ENCODE results near the gene PLA2G2D. TPM values are rescaled to one million over a fixed set of nuclear protein-coding genes. Genes with fewer than 3 reads are reported as not detected.

The PLA2G2D gene
- polyA plus RNA-seq, 6 donors from 2014 or later = 3.2 to 5.1 (median 4.0) TPM

DNA sequence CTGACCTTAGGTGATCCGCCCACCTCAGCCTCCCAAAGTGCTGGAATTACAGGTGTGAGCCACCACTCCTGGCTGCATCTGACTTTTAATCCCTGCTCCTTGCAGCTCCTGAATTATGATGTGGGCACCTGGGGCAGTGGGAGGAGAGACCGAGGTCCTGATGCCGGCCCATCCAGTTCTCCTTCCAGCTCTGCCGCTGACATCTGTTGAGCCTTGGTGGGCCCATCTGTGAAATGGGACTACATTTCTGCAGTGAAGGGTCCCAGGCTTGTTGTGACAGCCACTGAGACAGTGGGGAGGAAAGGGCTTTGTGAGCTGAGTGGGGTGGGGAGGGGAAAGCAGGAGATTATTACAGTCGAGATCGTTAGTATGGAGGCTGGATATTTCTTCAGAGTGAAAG lies 31.6 kb upstream of the PLA2G2D start:
- Mint-ChIP-seq H3K36me3 (no peaks in the 10 kb centered on the region), H3K4me1 (peaks cover 10 to 12% (median 10%) of the 10 kb centered on the region in 3 donors), H3K4me3 (peak overlapping the region in 2 of 8 donors; percentile 6 to 8), H3K27me3 (peaks cover 0 to 11% (median 0%) of the 10 kb centered on the region in 3 donors), H3K27ac (peak overlapping the region in 1 of 6 donors; percentile 33), H3K9me3 (peaks cover 0 to under 1% (median 0%) of the 10 kb centered on the region in 7 donors)
- ATAC-seq (ENCODE audit: low read depth in 2 of 2) = no peak
- DNase-seq = no peak

- no peak overlapping the region for H3K4me3 Mint-ChIP-seq
- H3K27ac Mint-ChIP-seq = no peak overlapping the region
- H3K4me1 Mint-ChIP-seq = peaks cover 10 to 12% (median 10%) of the 10 kb centered on the region in 3 donors
- no peak for ATAC-seq (ENCODE audit: low read depth in 2 of 2)
- H3K27me3 Mint-ChIP-seq = peaks cover 0 to 11% (median 0%) of the 10 kb centered on the region in 3 donors
- no peaks in the 10 kb centered on the region for H3K9me3 Mint-ChIP-seq
- DNase-seq = no peak
- no peaks in the 10 kb centered on the region for H3K36me3 Mint-ChIP-seq
These were observed 31.0 kb upstream of the PLA2G2D start for GRCh38 chr1:20150326-20150705.

- peak overlapping the region in 1 of 8 donors; percentile 54 for H3K4me3 Mint-ChIP-seq
- H3K4me1 Mint-ChIP-seq = peaks cover 8 to 12% (median 10%) of the 10 kb centered on the region in 3 donors
- peaks cover 0 to 11% (median 0%) of the 10 kb centered on the region in 3 donors for H3K27me3 Mint-ChIP-seq
- DNase-seq (no peak), ATAC-seq (ENCODE audit: low read depth in 2 of 2) (no peak)
- H3K36me3 Mint-ChIP-seq = no peaks in the 10 kb centered on the region
- peak overlapping the region in 1 of 6 donors; percentile 20 for H3K27ac Mint-ChIP-seq
- no peaks in the 10 kb centered on the region for H3K9me3 Mint-ChIP-seq
These were observed 30.4 kb upstream of the PLA2G2D start for GRCh38 chr1:20149601-20150325.

- H3K27me3 Mint-ChIP-seq = peaks cover 0 to 11% (median 3%) of the 10 kb centered on the region in 3 donors
These were observed 29.5 kb upstream of the PLA2G2D start for GRCh38 chr1:20148571-20149500.

DNA sequence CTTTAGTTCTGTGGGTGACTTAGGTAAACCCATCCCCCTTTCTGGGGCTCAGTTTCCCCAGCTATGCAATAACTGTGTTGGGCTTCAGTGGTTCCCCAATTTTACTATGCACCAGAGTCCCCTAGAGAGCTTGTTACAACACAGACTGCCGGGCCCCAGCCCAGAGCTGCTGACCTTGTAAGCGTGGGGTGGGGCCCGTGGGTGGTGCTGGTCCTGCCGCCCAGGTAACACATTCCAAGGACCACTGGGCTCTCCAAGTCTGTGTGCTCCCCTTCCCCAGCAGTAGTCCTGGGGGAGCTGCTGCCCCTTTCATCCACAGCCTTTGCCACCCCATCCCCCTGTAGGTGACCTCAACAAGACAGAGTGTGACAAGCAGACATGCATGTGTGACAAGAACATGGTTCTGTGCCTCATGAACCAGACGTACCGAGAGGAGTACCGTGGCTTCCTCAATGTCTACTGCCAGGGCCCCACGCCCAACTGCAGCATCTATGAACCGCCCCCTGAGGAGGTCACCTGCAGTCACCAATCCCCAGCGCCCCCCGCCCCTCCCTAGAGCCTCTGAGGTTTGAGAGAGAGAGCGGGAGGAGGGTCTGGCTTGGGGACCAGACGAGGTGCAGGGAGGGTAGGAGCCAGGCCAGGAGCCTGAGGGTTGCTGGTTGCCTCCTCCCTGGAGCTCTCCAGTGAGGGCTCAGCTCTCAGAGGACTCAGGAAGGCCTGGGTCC lies 28.7 kb upstream of the PLA2G2D start:
- no peak overlapping the region for H3K4me3 Mint-ChIP-seq
- H3K36me3 Mint-ChIP-seq = no peaks in the 10 kb centered on the region
- H3K4me1 Mint-ChIP-seq = peaks cover 5 to 12% (median 7%) of the 10 kb centered on the region in 3 donors
- no peak for DNase-seq
- peaks cover 0 to 11% (median 5%) of the 10 kb centered on the region in 3 donors for H3K27me3 Mint-ChIP-seq
- no peak for ATAC-seq (ENCODE audit: low read depth in 2 of 2)
- no peak overlapping the region for H3K27ac Mint-ChIP-seq
- H3K9me3 Mint-ChIP-seq = no peaks in the 10 kb centered on the region

More at GRCh38 chr1:20148571-20149500, 29.5 kb upstream of the PLA2G2D start:
- peaks cover 5 to 12% (median 7%) of the 10 kb centered on the region in 3 donors for H3K4me1 Mint-ChIP-seq
- no peak overlapping the region for H3K4me3 Mint-ChIP-seq
- ATAC-seq (ENCODE audit: low read depth in 2 of 2) = no peak
- DNase-seq = no peak
- no peaks in the 10 kb centered on the region for H3K36me3 Mint-ChIP-seq
- no peaks in the 10 kb centered on the region for H3K9me3 Mint-ChIP-seq
- no peak overlapping the region for H3K27ac Mint-ChIP-seq

GRCh38 chr1:20143734-20144565 lies 24.6 kb upstream of the PLA2G2D start:
- no peaks in the 10 kb centered on the region for H3K9me3 Mint-ChIP-seq
- no peaks in the 10 kb centered on the region for H3K36me3 Mint-ChIP-seq
- peaks cover 0 to 14% (median 5%) of the 10 kb centered on the region in 3 donors for H3K4me1 Mint-ChIP-seq
- H3K4me3 Mint-ChIP-seq = no peak overlapping the region
- peaks cover 9 to 22% (median 16%) of the 10 kb centered on the region in 3 donors for H3K27me3 Mint-ChIP-seq
- peak overlapping the region in 1 of 6 donors; percentile 22 for H3K27ac Mint-ChIP-seq
- DNase-seq (no peak), ATAC-seq (ENCODE audit: low read depth in 2 of 2) (no peak)

GRCh38 chr1:20143318-20143717 lies 24.0 kb upstream of the PLA2G2D start:
- no peaks in the 10 kb centered on the region for H3K9me3 Mint-ChIP-seq

DNA sequence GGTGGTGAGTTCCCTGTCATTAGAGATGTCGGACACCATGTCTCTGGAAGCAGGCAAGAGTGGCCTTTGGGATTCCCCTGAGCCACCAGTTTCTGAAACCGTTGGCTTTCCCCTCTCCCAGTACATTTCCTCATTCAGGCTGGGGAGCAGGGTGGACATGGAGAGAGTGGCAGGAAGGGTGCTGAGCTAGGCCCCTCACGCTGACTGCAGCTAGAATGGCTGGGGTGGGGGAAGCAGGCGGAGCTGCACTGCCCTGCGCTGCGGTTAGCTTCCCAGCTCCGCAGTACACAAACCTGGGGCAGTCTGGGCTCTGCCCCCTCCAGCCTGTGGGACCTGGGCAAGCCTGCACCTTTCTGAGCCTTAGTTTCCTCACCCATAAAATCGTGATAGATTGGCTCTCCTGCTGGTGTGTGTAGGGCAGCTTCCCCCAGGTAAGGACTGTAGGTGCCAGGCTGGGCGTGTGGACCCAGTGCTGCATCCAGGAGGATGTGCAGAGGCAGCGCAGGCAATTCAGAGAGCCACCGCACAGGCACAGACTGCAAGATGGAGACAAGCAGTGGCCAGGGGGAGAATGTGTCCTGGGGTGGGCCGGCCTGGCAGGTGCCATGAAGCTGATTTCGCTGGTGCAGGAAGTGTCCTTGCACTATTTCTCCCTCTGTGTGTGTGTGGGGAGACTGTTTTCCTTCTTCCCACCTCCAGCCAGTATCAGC lies 22.8 kb upstream of the PLA2G2D start:
- H3K27ac Mint-ChIP-seq = peak overlapping the region in 1 of 6 donors; percentile 33

More at GRCh38 chr1:20143318-20143717, 24.0 kb upstream of the PLA2G2D start:
- H3K36me3 Mint-ChIP-seq = no peaks in the 10 kb centered on the region
- no peak overlapping the region for H3K4me3 Mint-ChIP-seq
- no peak for ATAC-seq (ENCODE audit: low read depth in 2 of 2)
- H3K4me1 Mint-ChIP-seq = peaks cover 0 to 18% (median 7%) of the 10 kb centered on the region in 3 donors
- no peak overlapping the region for H3K27ac Mint-ChIP-seq
- no peak for DNase-seq
- H3K27me3 Mint-ChIP-seq = peaks cover 9 to 28% (median 23%) of the 10 kb centered on the region in 3 donors

DNA sequence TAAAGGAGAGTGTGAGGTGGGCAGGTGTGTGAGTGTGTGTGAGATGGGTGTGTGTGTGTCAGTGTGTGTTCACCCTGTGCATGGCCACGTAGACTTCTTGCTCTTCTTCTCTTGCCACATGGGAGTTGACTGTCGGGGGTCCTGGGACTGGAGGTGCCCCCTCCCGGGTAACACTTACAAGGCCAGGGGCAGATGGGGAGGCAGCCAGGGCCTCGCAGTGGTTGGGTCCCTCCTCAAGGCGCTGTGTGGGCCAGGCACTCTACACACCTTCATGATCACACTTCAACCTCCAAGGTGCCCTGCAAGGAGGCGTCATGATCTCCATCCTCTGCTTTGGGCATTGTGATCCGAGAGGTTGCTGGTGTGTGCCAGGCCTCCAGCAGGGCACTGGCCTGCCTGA lies 22.1 kb upstream of the PLA2G2D start:
- H3K27me3 Mint-ChIP-seq = peaks cover 12 to 31% (median 27%) of the 10 kb centered on the region in 3 donors
- no peak for DNase-seq
- H3K4me1 Mint-ChIP-seq = peaks cover 0 to 18% (median 7%) of the 10 kb centered on the region in 3 donors
- H3K9me3 Mint-ChIP-seq = no peaks in the 10 kb centered on the region
- H3K36me3 Mint-ChIP-seq = no peaks in the 10 kb centered on the region
- no peak for ATAC-seq (ENCODE audit: low read depth in 2 of 2)
- H3K27ac Mint-ChIP-seq = peak overlapping the region in 1 of 6 donors; percentile 41
- H3K4me3 Mint-ChIP-seq = no peak overlapping the region

More for the DNA sequence above, 22.8 kb upstream of the PLA2G2D start:
- no peak overlapping the region for H3K4me3 Mint-ChIP-seq
- H3K27me3 Mint-ChIP-seq = peaks cover 12 to 31% (median 27%) of the 10 kb centered on the region in 3 donors
- DNase-seq = no peak
- no peaks in the 10 kb centered on the region for H3K36me3 Mint-ChIP-seq
- H3K9me3 Mint-ChIP-seq = no peaks in the 10 kb centered on the region
- ATAC-seq (ENCODE audit: low read depth in 2 of 2) = no peak
- peaks cover 0 to 18% (median 7%) of the 10 kb centered on the region in 3 donors for H3K4me1 Mint-ChIP-seq

GRCh38 chr1:20141001-20141400 lies 21.7 kb upstream of the PLA2G2D start:
- H3K4me1 Mint-ChIP-seq = peaks cover 0 to 18% (median 7%) of the 10 kb centered on the region in 3 donors
- H3K27ac Mint-ChIP-seq = peak overlapping the region in 1 of 6 donors; percentile 41
- no peak overlapping the region for H3K4me3 Mint-ChIP-seq
- no peaks in the 10 kb centered on the region for H3K36me3 Mint-ChIP-seq
- H3K9me3 Mint-ChIP-seq = no peaks in the 10 kb centered on the region
- peaks cover 16 to 31% (median 27%) of the 10 kb centered on the region in 3 donors for H3K27me3 Mint-ChIP-seq
- DNase-seq (no peak), ATAC-seq (ENCODE audit: low read depth in 2 of 2) (no peak)

DNA sequence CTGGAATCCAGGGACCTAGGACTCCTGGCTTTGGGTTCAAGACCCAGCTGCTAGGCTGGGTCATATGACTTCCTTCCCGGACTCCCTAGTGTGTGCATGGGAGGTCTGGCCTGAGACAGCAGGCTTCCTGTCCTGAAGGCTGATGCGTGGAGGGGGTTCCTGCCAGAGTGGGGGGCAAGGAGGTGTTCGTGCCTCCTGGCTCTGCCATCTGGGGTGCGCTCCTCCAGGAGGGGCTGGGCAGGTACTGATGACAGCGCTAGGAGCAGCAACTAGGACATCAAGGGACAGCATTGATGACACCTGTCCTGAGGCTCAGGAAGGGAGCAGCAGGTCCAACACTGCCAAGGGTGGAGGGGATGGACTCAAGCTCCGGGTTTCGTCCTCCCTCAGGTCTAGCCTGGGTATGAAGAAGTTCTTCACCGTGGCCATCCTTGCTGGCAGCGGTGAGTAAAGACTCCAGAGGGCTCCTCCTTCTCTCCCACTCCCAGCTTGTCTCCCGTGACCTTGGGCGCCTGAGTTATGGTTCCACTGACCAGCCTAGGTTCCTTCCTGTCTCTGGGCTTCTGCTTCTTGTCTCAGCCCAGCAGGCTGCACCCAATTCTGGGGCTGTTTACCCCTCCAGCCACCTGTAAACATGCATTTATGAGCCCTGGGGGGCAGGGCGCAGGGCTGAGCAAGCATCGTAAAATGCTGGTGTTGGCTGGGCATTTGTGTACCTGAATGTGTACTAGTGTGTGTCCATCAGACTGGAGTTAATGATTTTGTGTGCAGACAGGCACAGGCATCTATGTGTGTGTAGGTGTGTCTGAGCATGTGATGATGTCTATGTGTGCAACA lies 20.7 kb upstream of the PLA2G2D start:
- no peaks in the 10 kb centered on the region for H3K36me3 Mint-ChIP-seq
- DNase-seq = no peak
- no peak overlapping the region for H3K4me3 Mint-ChIP-seq
- peaks cover 0 to 18% (median 7%) of the 10 kb centered on the region in 3 donors for H3K4me1 Mint-ChIP-seq
- H3K27ac Mint-ChIP-seq = peak overlapping the region in 1 of 6 donors; percentile 57
- H3K27me3 Mint-ChIP-seq = peaks cover 18 to 31% (median 27%) of the 10 kb centered on the region in 3 donors
- ATAC-seq (ENCODE audit: low read depth in 2 of 2) = no peak
- no peaks in the 10 kb centered on the region for H3K9me3 Mint-ChIP-seq

Measured in naive B cell (primary cell).